ENCODE results near the gene CHPT1.
"Not testable (repeated sequence)": the region's sequence is repeated elsewhere in the genome, so short reads cannot be mapped to it uniquely, and the experiment has no call there.

The CHPT1 gene

DNA sequence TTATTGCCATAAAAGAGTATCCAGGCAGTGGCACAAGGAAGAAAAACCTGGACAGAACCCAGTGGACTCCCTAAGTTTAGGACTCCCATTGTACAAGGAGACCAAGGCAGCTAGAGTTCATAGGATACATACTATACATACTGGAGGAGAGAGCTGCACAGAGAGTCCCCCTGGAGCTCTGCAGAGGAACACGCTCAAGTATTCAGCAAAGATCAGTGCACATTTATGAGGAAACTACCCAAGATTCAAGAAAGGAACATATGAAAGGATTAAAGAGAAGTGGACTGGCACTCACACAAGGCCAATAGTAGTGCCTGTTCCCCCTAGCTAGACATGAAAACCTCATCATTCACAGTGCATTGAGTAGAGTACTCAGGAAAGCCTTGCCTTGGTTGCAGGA is 43.0 kb upstream of the CHPT1 start:
- no peak for DNase-seq (ENCODE audit: low read depth)
- TF ChIP-seq CTCF (IDR thresholded peaks at IDR 0.05; ENCODE audit: insufficient read depth, low read depth, low read length, missing control alignments): no peak
- no peak overlapping the region for H3K4me3 ChIP-seq (ENCODE audit: low read length)

DNA sequence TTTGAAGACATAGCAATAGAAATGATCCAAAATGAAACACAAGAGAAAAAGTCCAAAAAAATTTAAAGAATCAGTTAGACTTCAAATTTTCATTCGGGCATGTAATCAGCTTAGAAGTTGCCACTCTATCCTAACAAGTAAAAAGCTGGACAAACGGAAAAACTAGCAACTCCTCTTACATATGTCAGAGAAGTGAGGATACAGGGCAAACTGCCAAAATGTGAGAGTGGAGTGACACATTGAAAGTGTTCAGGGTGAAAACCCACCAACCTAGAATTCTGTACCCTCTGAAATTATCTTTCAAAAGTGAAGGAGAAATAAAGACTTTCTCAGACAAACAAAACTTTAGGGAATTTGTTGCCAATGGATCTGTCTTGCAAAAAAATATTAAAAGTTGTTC is 42.0 kb upstream of the CHPT1 start:
- no peak overlapping the region for H3K4me3 ChIP-seq (ENCODE audit: low read length)
- DNase-seq (ENCODE audit: low read depth): no peak
- TF ChIP-seq CTCF (IDR thresholded peaks at IDR 0.05; ENCODE audit: insufficient read depth, low read depth, low read length, missing control alignments): no peak

- DNase-seq (ENCODE audit: low read depth): not testable (repeated sequence)
Observed at GRCh38 chr12:101660662-101661061, 36.8 kb upstream of the CHPT1 start.

DNA sequence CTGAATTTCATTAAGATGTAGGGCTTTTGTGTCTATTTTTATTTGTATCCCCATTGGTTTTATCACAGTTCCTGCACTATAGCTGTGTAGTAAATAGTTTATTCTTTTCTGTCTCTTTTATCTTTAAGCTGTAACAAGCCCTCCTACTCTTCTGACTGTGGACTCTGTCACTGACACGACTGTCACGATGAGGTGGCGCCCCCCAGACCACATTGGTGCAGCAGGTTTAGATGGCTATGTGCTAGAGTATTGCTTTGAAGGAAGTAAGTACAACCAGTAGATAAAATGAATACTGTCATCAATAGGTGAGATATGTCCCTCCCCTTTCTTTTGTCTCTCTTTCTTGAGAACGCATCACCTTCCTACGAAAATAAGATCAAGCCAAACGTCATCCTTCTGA is 34.1 kb upstream of the CHPT1 start:
- no peak for DNase-seq (ENCODE audit: low read depth)
- no peak overlapping the region for H3K4me3 ChIP-seq (ENCODE audit: low read length)
- TF ChIP-seq CTCF (IDR thresholded peaks at IDR 0.05; ENCODE audit: insufficient read depth, low read depth, low read length, missing control alignments): no peak

More at GRCh38 chr12:101660662-101661061, 36.8 kb upstream of the CHPT1 start:
- not testable (repeated sequence) for H3K4me3 ChIP-seq (ENCODE audit: low read length)

DNA sequence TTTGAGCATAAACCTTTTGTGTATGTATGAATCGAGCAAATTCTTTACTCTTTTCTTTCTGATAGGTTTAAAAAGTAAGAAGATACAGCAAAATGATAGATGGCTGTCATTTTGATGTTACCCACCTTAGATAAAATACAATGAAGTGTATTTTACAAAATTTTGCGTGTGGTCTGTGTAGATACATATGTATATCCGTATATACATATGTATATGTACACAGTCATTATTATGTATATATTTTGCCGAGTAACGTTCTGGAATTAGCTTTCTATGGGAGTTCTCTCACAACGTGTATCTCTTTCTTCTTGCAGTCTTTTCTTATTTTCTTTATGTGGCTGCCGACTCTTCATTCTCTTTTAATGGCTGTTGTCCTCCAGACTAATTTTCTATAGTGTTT is 32.4 kb upstream of the CHPT1 start:
- H3K4me3 ChIP-seq (ENCODE audit: low read length): no peak overlapping the region
- DNase-seq (ENCODE audit: low read depth): no peak
- no peak for TF ChIP-seq CTCF (IDR thresholded peaks at IDR 0.05; ENCODE audit: insufficient read depth, low read depth, low read length, missing control alignments)

GRCh38 chr12:101666052-101666728 is 31.2 kb upstream of the CHPT1 start:
- H3K4me3 ChIP-seq (ENCODE audit: low read length): no peak overlapping the region
- no peak for DNase-seq (ENCODE audit: low read depth)
- no peak for TF ChIP-seq CTCF (IDR thresholded peaks at IDR 0.05; ENCODE audit: insufficient read depth, low read depth, low read length, missing control alignments)

- DNase-seq (ENCODE audit: low read depth): no peak
- H3K4me3 ChIP-seq (ENCODE audit: low read length): no peak overlapping the region
- no peak for TF ChIP-seq CTCF (IDR thresholded peaks at IDR 0.05; ENCODE audit: insufficient read depth, low read depth, low read length, missing control alignments)
Observed at GRCh38 chr12:101667591-101667990, 29.8 kb upstream of the CHPT1 start.
